ENCODE measurements around the gene LRRC74B. TPM values are rescaled to one million over a fixed set of nuclear protein-coding genes. Genes with fewer than 3 reads are reported as not detected.

Gene LRRC74B
- total RNA-seq: under 0.01 TPM in 1 of 2 replicates, not detected in the other

GRCh38 chr22:21045585-21046294 lies at the start of gene LRRC74B:
Gene LRRC74B, plus strand, starts transcription at chr22:21045946. Its CDS starts 41 bp downstream, at chr22:21045987.

GRCh38 chr22:21001601-21002325 lies 44.0 kb upstream of the LRRC74B start, which contains the start of gene THAP7:
Gene THAP7, minus strand, starts transcription at chr22:21002118. Its CDS starts 207 bp downstream, at chr22:21001911.

GRCh38 chr22:21014726-21015465 lies 30.9 kb upstream of the LRRC74B start, which contains the start of gene P2RX6:
Gene P2RX6, plus strand, starts transcription at chr22:21015165. Its CDS starts 10 bp downstream, at chr22:21015175.

DNA sequence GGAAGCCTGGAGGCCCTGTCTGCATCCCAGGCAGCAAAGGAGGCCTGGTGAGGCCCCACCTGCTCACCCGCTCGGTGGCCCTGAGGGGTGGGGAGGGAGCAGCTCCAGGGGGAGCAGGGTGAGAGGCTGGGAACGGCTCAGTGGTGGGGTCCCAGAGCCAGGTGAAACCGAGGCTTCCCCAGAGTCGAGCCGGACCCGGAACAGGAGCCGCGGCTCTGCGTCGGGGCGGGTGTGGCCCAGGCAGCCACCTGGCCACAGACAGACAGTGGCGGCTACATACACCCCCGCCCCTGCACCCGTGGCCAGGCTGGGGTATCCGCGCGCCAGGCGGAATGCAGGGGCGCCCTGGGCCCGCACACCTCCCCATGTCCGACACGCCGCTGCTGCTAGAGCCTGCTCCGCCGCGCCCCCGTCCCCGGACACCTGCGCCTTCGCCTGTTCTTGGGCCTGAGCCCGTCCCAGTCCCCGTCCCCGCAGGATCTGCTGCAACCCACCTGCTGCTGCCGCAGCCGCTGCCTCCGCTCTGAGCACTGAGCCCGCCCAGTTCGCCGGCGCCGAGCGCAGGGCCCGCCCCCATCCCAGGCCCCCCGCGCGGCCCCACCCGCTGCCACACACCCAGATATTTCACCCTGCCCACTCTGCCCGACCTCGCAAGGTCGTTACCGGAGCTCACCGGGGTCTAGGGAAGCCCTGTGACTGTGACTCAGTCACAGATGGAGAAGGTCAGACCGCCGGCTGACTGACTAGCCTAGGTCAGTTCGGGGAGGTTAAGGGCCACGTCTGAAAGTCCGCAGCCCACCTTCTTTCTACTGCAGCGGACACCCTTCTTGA lies 13.5 kb upstream of the LRRC74B start, which contains the start of gene SLC7A4:
SLC7A4 (minus strand) TSS at position 525 of the 831 bp plus-strand sequence. CDS start 749 bp downstream, outside the sequence.

Other genes with a start within 250 kb of the LRRC74B start
- 37.5 and 42.0 TPM in 2 replicates for gene PI4KA, start 187.1 kb upstream of the LRRC74B start, total RNA-seq
- gene SNAP29, start 186.9 kb upstream of the LRRC74B start, total RNA-seq: 7.9 and 8.4 TPM in 2 replicates
- gene CRKL, start 128.5 kb upstream of the LRRC74B start, total RNA-seq: 50.4 and 61.5 TPM in 2 replicates
- 0.33 and 0.50 TPM in 2 replicates for gene AIFM3, start 78.7 kb upstream of the LRRC74B start, total RNA-seq
- 53.1 and 54.4 TPM in 2 replicates for gene LZTR1, start 63.6 kb upstream of the LRRC74B start, total RNA-seq
- gene THAP7, start 43.8 kb upstream of the LRRC74B start, total RNA-seq: 23.5 and 28.1 TPM in 2 replicates
- 0.44 and 2.5 TPM in 2 replicates for gene P2RX6, start 30.8 kb upstream of the LRRC74B start, total RNA-seq
- gene SLC7A4, start 13.4 kb upstream of the LRRC74B start, total RNA-seq: 0.12 and 0.22 TPM in 2 replicates

All from uterine smooth muscle cell (primary cell).